ENCODE measurements around the gene C2CD4A. TPM values are rescaled to one million over a fixed set of nuclear protein-coding genes. Genes with fewer than 3 reads are reported as not detected.

C2CD4A gene
- polyA plus RNA-seq, 1 of the 3 experiments (the other 2 are of a cell fraction), result not detected

DNA sequence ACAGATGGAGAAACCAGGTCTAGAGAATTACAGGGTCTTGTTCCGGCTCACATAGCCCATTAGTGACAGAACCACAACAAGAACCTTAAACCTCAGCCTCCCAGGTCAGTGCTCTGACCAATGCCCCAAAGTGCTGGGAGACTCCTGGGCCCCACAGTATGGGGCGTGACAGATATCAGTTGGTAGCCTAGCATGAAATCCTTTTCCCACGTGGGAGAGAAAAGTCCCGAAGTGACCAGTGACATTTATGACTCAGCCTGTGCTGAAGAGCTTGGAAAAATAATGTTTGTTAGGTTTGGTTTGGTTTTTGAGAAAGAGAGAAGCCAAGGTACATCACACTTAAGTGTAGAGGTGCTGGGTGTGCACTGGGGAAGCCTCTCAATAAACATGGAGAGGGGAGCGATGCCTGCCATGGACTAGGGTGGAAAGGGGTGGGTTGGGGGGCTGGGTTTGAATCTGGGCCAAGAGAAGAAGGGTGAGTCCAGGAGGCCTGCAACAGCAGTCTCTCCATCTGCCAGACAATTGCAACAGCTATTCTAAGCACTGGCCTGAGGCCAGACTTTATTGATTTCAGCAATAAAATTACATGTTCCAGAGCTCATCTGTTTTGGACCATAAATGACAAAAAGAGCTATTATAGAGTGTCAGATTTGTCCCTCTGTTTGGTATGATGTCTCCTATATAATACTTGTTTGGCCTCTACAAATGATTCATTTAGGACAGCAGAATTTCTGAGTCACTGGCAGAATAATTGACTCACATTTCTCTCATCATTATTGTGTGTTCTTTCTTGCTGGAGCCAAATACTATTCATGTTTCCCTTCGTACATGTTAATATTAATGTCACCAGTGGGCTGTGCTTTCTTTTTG is 43.4 kb downstream of the C2CD4A start (continued):
- TF ChIP-seq, protein P1, sequence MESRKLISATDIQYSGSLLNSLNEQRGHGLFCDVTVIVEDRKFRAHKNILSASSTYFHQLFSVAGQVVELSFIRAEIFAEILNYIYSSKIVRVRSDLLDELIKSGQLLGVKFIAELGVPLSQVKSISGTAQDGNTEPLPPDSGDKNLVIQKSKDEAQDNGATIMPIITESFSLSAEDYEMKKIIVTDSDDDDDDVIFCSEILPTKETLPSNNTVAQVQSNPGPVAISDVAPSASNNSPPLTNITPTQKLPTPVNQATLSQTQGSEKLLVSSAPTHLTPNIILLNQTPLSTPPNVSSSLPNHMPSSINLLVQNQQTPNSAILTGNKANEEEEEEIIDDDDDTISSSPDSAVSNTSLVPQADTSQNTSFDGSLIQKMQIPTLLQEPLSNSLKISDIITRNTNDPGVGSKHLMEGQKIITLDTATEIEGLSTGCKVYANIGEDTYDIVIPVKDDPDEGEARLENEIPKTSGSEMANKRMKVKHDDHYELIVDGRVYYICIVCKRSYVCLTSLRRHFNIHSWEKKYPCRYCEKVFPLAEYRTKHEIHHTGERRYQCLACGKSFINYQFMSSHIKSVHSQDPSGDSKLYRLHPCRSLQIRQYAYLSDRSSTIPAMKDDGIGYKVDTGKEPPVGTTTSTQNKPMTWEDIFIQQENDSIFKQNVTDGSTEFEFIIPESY (IDR thresholded peaks at IDR 0.05; ENCODE audit: borderline replicate concordance, low read depth), result no peak
- peak; percentile 70 for TF ChIP-seq PBX3 (IDR thresholded peaks at IDR 0.05)
- TF ChIP-seq SMC3 (IDR thresholded peaks at IDR 0.05; ENCODE audit: low read depth, low read length), result no peak
- TF ChIP-seq MXI1 (IDR thresholded peaks at IDR 0.05; ENCODE audit: low read depth, low read length), result peak; percentile 64
- TF ChIP-seq USF2 (IDR thresholded peaks at IDR 0.05; ENCODE audit: borderline replicate concordance, low read depth, low read length), result no peak
- TF ChIP-seq, protein P2, sequence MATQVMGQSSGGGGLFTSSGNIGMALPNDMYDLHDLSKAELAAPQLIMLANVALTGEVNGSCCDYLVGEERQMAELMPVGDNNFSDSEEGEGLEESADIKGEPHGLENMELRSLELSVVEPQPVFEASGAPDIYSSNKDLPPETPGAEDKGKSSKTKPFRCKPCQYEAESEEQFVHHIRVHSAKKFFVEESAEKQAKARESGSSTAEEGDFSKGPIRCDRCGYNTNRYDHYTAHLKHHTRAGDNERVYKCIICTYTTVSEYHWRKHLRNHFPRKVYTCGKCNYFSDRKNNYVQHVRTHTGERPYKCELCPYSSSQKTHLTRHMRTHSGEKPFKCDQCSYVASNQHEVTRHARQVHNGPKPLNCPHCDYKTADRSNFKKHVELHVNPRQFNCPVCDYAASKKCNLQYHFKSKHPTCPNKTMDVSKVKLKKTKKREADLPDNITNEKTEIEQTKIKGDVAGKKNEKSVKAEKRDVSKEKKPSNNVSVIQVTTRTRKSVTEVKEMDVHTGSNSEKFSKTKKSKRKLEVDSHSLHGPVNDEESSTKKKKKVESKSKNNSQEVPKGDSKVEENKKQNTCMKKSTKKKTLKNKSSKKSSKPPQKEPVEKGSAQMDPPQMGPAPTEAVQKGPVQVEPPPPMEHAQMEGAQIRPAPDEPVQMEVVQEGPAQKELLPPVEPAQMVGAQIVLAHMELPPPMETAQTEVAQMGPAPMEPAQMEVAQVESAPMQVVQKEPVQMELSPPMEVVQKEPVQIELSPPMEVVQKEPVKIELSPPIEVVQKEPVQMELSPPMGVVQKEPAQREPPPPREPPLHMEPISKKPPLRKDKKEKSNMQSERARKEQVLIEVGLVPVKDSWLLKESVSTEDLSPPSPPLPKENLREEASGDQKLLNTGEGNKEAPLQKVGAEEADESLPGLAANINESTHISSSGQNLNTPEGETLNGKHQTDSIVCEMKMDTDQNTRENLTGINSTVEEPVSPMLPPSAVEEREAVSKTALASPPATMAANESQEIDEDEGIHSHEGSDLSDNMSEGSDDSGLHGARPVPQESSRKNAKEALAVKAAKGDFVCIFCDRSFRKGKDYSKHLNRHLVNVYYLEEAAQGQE (IDR thresholded peaks at IDR 0.05; ENCODE audit: low read depth, low read length), result no peak
- TF ChIP-seq IRF3 (IDR thresholded peaks at IDR 0.05; ENCODE audit: low read depth, low read length), result no peak
- no peak for TF ChIP-seq NRF1 (IDR thresholded peaks at IDR 0.05; ENCODE audit: low read depth, low read length)
- peak; percentile 88 for TF ChIP-seq CHD2 (IDR thresholded peaks at IDR 0.05; ENCODE audit: low read length, partially characterized antibody)
- no peak for TF ChIP-seq CTCF (IDR thresholded peaks at IDR 0.05)
- peak; percentile 14; the same call in 1 of the 2 replicates for TF ChIP-seq POLR2AphosphoS5 (IDR thresholded peaks at IDR 0.05; ENCODE audit: low read depth, low read length)
- no peak for TF ChIP-seq RFX5 (IDR thresholded peaks at IDR 0.05; ENCODE audit: low read length)
- no peak for TF ChIP-seq TAF1 (IDR thresholded peaks at IDR 0.05; ENCODE audit: borderline replicate concordance, low read depth, low read length)
- no peak for TF ChIP-seq YY1 (IDR thresholded peaks at IDR 0.05; ENCODE audit: low read depth)
- TF ChIP-seq EP300 (IDR thresholded peaks at IDR 0.05; ENCODE audit: borderline replicate concordance in 1 of 2, low read depth in 1 of 2, low read length in 1 of 2), result peak; percentile 19 to 98; a peak in 3 of 4 replicates
- TF ChIP-seq, protein P3, sequence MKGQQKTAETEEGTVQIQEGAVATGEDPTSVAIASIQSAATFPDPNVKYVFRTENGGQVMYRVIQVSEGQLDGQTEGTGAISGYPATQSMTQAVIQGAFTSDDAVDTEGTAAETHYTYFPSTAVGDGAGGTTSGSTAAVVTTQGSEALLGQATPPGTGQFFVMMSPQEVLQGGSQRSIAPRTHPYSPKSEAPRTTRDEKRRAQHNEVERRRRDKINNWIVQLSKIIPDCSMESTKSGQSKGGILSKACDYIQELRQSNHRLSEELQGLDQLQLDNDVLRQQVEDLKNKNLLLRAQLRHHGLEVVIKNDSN (IDR thresholded peaks at IDR 0.05; ENCODE audit: borderline replicate concordance, low read depth), result no peak

Measured in SK-N-SH (cell line).